Type B pancreatic cell (in vitro differentiated cells): Measurements from ENCODE around the gene KNOP1. TPM values are rescaled to one million over a fixed set of nuclear protein-coding genes. Genes with fewer than 3 reads are reported as not detected.
A peak's percentile ranks its signal among the peaks of the same experiment; 100 is the strongest.

Experiments
- DNase-seq: peaks from one replicate; pipeline ENCODE4 v3.0.0; 2021; ENCODE audit warnings: mixed read lengths; ENCODE audit not compliant: unreplicated experiment; ENCODE audit errors: extremely low spot score
- H3K27ac Mint-ChIP-seq: 2 replicates; pipeline ENCODE4 v1.8.0; 2021; ENCODE audit warnings: mild to moderate bottlenecking, mixed read lengths
- H3K27me3 Mint-ChIP-seq: 2 replicates; pipeline ENCODE4 v1.8.0; 2021; ENCODE audit warnings: mixed read lengths
- H3K36me3 Mint-ChIP-seq: 2 replicates; pipeline ENCODE4 v1.8.0; 2021; ENCODE audit warnings: mixed read lengths
- H3K4me1 Mint-ChIP-seq: one replicate; pipeline ENCODE4 v1.8.0; 2021; ENCODE audit warnings: mixed read lengths; ENCODE audit not compliant: unreplicated experiment
- H3K4me3 Mint-ChIP-seq: 2 replicates; pipeline ENCODE4 v1.8.0; 2021; ENCODE audit warnings: mild to moderate bottlenecking, mixed read lengths
- H3K9me3 Mint-ChIP-seq: 2 replicates; pipeline ENCODE4 v1.8.0; 2021; ENCODE audit warnings: mixed read lengths
- CTCF ChIP-seq: fragments of 200-600 bp; sonication (generic); conservative IDR thresholded peaks from 2 replicates; pipeline ENCODE4 v1.5.0; 2021; ENCODE audit warnings: antibody characterized with exemption, mild to moderate bottlenecking
- total RNA-seq: library from RNA; stranded (reverse); gene quantifications from 2 replicates; pipeline ENCODE4 v1.2.1, GENCODE V29; 2021; ENCODE audit warnings: low replicate concordance

KNOP1 gene
- total RNA-seq, 1 donor from 2014 or later, result 54.9 TPM

DNA sequence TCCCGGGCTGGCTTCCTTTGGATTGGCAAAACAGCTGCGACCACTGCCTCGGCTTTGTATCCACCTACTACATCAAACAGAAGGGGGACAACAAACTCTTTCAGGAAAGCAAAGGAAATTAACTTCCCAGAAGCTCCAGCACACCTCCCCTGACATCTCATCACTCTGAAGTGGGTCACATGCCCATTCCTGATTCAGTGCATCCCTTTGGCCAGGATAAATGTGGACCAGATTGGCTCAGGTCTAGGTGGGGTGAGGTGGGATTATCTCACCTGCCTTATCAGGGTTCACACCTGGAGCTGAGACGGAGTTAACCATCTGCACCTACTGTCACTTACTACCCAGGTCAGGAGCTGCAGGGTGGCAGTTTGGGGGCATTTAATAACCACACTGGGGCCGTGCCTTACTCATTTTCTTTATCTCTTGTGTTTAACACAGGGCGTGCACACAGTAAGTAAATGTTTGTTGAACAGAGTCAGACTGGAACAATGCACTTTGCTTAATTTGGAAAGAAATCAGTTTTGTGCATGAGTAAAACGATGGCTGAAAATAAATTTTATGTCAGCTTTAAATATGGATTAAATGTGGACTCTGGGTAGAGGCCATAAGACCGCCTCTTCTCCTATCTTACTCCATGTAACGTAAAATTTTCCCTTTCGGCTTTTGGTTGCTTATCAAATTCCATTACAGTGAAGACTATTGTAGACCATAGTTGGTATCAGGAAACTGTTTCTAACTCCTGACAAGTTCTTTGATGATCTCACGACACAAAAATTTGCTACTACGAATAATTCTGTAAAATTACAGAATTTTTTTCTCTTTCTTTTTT is 36.0 kb upstream of the KNOP1 start:
- peak overlapping the region; percentile 82 for H3K27ac Mint-ChIP-seq
- H3K27me3 Mint-ChIP-seq, result no peaks in the 10 kb centered on the region
- peaks cover 22% of the 10 kb centered on the region for H3K4me1 Mint-ChIP-seq
- no peaks in the 10 kb centered on the region for H3K9me3 Mint-ChIP-seq
- H3K4me3 Mint-ChIP-seq, result no peak overlapping the region
- no peak for TF ChIP-seq CTCF
- peaks cover 6% of the 10 kb centered on the region for H3K36me3 Mint-ChIP-seq
- no peak for DNase-seq

DNA sequence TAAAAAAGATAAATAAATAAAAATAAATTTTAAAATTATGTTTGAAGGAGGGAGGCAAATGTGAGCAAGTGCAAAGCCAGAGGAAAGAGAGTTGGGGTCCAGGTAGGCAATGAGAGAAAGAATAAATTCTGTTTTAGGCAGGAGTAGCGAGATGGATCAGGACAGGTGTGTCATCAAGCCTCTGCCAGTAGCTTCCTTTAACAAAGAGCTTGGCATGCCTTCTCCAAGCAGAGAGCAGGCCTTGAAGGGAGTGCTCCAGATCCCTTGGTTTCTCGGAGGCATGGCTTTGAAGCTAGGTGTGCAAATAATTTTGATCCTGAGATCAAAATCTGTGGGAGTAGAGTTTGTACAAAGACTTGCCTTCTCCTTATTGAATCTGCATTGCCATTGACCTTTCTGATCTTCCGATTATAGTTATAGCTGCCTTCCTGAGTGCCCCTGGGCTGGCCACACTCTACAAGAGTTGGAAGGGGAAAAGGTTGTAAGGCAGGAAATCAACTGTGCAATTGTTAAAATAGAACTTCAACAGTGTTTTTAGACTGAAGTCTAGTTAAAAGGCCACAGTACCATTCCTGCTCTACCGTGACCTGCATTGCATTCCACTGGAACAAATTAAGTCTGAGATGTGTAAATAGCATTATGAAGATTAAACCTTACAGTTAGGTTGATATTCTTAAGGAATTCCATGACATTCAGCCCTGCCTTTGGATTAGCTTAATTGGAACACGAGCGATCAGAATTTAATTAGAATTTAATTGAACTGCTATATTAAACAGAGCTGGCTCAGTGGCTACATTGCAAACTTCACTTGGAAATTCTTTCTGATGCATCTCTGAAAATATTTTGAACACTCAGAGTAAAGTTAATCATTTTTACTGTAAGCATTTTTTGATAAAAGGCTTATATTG is 33.7 kb upstream of the KNOP1 start:
- peaks cover 33% of the 10 kb centered on the region for H3K4me1 Mint-ChIP-seq
- no peaks in the 10 kb centered on the region for H3K9me3 Mint-ChIP-seq
- peak overlapping the region; percentile 7 for H3K4me3 Mint-ChIP-seq
- H3K36me3 Mint-ChIP-seq, result peaks cover 9% of the 10 kb centered on the region
- peak overlapping the region; percentile 64 for H3K27ac Mint-ChIP-seq
- no peaks in the 10 kb centered on the region for H3K27me3 Mint-ChIP-seq
- DNase-seq, result no peak
- TF ChIP-seq CTCF, result no peak

DNA sequence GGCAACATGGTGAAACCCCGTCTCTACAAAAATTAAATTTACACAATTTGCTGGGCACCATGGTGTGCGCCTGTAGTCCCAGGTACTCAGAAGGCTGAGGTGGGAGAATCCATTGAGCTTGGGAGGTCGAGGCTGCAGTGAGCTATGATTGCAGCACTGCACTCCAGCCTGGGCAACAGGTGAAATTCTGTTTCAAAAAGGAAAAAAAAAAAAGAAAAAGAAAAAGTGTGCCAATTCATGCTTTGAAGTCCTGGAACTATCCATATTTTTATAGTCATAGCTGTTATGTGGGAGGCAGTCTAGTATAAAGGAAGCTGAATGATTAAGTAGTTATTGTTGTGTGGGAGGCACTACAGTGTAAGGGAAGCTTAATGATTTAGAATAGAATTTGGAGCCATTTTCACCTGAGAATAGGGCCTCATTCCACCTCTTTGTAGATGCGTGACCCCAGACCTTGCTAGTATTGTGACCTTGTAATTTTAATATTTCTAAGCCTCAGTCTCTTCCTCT is 31.6 kb upstream of the KNOP1 start:
- Mint-ChIP-seq H3K4me3 (peak overlapping the region; percentile 79), H3K27ac (peak overlapping the region; percentile 94), H3K27me3 (no peaks in the 10 kb centered on the region), H3K36me3 (peaks cover 9% of the 10 kb centered on the region), H3K9me3 (no peaks in the 10 kb centered on the region), H3K4me1 (peaks cover 45% of the 10 kb centered on the region)
- no peak for DNase-seq
- TF ChIP-seq CTCF, result no peak

DNA sequence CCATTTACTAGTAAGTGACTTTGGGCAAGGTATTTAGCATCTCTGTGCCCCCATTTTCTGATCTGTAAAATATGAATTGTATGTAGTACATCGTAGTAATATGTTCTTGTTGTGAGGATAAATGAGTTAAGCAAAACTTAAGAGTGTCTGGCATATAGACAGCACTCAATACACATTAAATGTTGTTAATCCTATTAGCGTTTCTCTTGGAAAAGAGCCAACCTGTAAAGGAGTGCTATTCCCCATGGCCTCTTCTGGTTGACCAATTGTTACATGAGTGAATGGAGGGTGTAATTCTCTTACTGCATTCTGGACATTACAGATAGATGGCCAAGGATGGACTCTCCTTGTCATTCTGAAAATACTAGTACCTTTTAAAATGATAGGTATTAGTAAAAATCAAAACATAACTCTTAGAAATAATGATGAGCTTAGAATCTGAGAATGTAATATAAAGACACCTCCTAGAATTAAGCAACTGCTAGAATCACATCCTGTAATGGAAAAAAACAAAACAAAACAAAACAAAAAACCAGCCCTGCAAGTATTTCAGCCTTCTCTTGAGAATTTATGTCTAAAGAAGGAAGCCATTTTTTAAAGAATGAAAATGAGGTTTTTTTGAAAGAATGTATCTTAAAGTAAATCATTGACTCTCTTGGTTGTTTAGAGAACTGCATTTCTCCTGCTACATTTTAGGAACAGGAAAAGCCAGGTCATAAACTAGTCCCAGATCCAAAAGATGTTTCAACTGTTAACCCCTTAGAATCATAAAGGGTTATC is 30.6 kb upstream of the KNOP1 start:
- Mint-ChIP-seq H3K4me3 (peak overlapping the region; percentile 79), H3K27me3 (no peaks in the 10 kb centered on the region), H3K36me3 (peaks cover 5% of the 10 kb centered on the region), H3K27ac (peak overlapping the region; percentile 94), H3K9me3 (no peaks in the 10 kb centered on the region), H3K4me1 (peaks cover 49% of the 10 kb centered on the region)
- DNase-seq, result no peak
- TF ChIP-seq CTCF, result no peak

DNA sequence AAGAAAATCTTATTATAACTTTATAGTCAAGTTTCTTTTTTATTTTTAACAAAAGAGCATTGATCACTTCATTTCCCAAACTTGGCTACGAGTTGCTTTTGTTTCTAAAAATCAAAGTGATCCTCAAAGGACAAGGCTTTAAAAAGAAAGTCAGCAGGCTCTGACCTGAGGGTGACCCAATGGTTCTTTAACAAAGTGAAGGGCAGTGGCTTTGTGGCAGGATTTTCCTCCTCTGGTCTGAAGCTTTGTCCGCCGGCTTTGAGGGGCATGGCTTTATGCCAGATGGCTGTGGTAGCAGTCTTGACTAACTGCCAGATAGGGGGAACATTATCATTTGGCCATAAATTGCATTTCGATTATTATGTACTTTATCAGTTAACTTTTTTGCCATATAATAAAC is 28.5 kb upstream of the KNOP1 start:
- Mint-ChIP-seq H3K9me3 (no peaks in the 10 kb centered on the region), H3K4me3 (no peak overlapping the region), H3K27me3 (no peaks in the 10 kb centered on the region), H3K4me1 (peaks cover 52% of the 10 kb centered on the region), H3K36me3 (peaks cover 5% of the 10 kb centered on the region), H3K27ac (peak overlapping the region; percentile 36)
- no peak for DNase-seq
- TF ChIP-seq CTCF, result no peak
